GM12874 (cell line): Measurements from ENCODE around the gene FLT1.

Experiments used
- TF ChIP-seq, protein P1 (sequence below): IDR thresholded peaks from 2 replicates; pipeline ENCODE4 v1.5.1; 2011; ENCODE audit warnings: low read depth, mild to moderate bottlenecking, control low read depth, low read length, moderate library complexity; ENCODE audit not compliant: insufficient read depth

Gene FLT1

DNA sequence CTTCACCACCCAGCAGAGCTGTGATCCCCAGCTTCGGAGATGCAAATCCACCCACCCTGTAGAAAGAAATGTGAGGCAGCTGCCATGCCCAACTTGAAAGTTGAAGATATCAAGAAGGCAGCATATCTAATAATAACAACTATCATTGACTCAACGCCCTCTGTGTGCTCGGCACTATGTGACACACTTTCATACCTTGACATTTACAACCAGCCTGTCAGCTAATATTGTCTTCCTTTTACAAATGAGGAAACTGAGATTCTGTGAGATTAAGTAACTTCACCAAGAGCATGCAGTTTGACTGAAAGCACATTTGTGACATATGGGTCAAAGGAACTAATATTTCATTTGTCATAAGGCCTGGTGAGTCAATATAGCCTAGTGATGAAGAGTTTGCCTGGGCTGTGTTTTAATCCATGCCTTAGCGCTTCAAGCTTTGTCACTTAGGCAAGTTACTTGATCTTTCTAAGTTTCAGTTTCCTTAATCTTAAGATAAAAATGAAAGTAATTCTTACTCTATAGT is 137.0 kb downstream of the FLT1 start:
- TF ChIP-seq, protein P1, sequence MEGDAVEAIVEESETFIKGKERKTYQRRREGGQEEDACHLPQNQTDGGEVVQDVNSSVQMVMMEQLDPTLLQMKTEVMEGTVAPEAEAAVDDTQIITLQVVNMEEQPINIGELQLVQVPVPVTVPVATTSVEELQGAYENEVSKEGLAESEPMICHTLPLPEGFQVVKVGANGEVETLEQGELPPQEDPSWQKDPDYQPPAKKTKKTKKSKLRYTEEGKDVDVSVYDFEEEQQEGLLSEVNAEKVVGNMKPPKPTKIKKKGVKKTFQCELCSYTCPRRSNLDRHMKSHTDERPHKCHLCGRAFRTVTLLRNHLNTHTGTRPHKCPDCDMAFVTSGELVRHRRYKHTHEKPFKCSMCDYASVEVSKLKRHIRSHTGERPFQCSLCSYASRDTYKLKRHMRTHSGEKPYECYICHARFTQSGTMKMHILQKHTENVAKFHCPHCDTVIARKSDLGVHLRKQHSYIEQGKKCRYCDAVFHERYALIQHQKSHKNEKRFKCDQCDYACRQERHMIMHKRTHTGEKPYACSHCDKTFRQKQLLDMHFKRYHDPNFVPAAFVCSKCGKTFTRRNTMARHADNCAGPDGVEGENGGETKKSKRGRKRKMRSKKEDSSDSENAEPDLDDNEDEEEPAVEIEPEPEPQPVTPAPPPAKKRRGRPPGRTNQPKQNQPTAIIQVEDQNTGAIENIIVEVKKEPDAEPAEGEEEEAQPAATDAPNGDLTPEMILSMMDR: no peak

DNA sequence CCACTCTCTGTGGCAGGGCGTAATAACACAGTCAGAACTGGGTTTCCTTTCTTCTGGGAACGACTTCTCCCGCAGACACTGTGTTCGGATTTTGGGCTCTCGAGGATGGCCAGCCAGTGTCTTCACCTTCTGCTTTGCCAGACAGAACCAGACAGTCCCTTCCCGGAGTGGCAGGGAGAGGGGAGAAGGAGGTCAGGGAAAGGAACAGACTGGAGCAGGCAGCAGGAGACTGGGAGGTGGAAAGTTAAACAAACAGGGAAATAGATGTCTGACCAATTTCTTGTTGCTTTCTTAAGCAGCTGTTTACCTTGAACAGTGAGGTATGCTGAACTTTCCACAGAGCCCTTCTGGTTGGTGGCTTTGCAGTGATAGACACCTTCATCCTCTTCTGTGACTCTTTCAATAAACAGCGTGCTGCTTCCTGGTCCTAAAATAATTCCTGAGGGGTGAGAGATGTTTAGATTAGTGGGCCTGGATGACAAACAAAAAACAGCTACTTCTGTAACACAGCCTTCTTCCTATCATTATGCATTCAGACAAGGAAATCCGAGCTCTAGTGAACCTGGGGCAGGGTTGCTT is 137.6 kb downstream of the FLT1 start:
- TF ChIP-seq, protein P1: no peak

DNA sequence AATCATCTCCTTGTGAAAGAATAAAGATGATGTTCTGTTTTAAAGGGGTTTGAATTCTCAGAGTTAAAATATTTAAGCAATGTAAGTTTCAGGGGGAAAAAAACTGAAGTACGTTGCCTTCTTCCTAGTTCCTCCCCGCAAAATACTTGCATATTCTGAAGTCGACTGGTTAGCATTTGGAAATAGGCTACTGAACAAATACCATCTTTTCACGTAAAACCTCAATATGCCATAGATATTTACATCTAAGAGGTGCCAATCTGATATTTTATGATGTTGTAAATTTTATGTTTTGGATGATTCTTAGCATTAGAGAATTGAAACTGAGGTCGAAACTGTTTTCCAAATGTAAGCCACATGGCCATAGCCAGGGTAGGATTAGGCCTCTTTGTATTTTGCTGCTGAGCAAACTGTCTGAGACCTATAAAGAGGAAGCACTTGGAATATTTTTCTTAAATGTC is 138.3 kb downstream of the FLT1 start:
- TF ChIP-seq, protein P1: no peak

DNA sequence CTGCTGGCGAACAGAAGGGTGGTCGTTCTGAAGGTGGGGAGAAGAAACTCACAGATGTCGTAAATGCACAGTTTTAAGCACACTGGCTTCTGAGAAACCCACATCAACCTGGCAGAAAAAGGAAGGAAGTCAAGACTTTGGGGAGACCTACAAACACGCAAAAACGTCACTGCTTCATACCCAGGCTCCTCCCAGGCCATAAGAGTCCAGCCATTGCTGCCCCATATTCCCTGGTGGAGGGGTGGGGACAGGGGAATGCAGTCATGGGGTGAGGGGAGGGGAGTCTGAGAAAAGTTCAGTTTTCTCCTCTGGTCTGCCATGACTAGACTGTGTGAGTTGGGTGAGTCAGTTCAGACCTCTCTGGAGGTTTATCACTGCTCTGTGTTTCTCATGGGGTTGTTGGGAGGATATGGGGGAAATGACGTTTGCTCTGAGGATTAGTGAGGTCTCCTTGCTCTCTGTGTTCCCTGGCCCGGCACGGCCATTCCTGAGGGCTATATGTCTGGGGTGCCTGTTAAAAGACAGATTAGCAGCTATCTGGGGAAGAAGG is 139.0 kb downstream of the FLT1 start:
- TF ChIP-seq, protein P1: no peak

DNA sequence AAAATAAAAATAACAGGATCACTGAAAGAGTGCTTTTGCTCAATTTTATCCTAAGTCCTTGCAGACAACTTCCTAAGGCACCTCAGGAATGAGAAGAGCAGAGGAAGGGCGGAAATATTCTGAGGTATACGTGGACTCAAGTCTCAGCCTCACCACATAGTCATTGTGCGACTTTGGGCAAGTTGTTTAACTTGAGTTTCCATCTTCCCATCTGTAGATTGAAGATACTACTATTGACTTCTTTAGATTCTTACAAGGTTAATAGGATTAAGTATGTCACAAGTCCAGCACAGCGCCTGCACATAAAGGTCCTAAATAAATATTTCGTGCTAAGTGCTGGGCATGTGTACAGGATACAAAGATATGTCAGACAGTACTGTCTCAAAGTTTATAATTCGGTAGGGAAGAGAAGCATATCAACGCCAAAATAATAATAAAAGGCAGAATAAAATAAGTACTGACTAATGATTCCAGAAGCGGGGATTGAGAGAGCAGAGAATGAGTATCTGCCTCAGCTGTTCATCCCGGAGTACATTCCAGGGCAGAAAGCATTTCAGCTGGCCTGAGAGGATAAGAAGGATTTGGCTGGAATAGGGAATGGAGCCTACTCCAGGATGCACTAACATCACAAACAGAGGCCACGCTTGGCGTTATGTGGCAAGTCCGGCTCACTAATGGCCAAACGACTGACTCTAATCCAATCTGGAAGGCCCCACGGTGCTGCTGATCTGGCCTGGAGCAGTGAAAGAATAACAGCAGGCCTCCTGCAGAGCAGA is 139.7 kb downstream of the FLT1 start:
- TF ChIP-seq, protein P1: no peak

DNA sequence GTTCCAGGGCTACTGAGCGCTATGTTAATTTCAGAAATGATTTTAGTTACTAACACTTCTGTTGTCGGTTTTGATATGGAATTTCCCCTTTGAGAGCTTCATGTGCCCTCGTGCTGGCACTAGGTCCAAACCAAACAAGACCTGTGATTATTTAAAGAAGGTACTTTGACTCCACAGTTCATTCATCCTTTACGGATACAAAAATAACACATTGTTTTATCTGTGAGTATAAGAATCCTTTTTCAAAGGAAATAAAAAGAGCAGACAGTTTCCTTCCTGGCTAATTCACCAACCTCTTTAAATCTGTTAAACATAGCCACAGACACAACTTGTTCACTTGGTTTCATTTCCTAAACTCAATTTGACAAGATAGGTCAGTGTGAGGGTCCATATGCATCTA is 141.2 kb downstream of the FLT1 start:
- TF ChIP-seq, protein P1: no peak

DNA sequence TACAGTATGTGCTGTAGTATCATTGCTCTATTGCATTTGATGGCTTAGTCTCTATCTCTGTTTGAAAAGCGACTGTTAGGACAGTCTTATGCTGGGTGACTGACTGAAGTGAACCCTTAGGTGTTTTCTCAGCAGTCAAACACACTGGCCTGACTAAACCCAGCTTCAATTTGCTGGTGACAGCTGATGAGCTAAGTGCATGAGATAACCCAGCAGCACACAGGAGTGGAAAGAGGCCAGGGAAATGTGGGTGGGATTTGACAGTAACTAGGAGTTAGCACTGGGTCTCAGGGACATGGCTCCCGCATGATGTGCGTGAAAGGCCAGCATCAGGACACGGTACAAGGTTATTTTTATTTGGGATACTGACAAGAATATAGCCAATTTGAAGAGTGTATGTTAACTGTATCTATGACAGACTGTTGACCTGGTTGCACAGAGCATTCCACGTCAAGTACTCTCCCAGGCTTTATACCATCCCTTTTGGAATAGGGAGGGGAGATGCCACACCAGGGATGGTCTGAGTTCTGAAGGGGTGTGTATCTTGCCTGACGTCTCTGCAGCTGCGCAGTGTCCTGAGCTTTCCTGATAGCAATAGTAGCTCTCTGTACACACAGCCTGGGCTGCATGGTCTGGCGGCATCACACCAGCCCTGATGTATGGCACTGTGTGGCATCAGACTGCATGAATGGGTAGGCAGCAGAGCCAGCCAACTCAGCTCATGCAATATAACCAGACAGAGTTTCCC is 144.8 kb downstream of the FLT1 start:
- TF ChIP-seq, protein P1: no peak
